Cortex of kidney (tissue), 1 donor: ENCODE measurements around the gene UGT1A8.
"Not testable (repeated sequence)": the region's sequence is repeated elsewhere in the genome, so short reads cannot be mapped to it uniquely, and the experiment has no call there.

ENCODE experiments used
- DNase-seq: peaks from one replicate; lab custom pipeline; 2025; lab: John Stamatoyannopoulos, UW

The UGT1A8 gene

DNA sequence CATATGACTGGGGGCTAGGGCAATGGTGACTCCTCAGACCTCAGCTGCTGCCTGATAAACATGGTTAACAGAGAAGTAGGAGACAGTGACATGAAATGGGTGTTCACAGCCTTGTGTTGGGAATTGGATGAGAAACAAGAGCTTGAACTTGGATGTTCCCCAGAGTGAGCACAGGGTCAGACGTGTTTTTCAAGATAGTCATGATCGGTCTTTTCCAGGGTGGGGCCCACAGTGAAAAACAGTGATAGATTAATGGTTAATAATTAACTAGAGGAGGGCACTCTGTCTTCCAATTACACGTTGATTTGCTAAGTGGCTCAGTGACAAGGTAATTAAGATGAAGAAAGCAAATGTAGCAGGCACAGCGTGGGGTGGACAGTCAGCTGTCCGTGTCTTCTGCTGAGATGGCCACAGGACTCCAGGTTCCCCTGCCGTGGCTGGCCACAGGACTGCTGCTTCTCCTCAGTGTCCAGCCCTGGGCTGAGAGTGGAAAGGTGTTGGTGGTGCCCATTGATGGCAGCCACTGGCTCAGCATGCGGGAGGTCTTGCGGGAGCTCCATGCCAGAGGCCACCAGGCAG lies 111.4 kb downstream of the UGT1A8 start, which contains the start of gene UGT1A3:
TSS of gene UGT1A3 (plus strand) at position 320 of the 579 bp plus-strand sequence. CDS start at position 405, 85 bp downstream.
- no peak for DNase-seq

DNA sequence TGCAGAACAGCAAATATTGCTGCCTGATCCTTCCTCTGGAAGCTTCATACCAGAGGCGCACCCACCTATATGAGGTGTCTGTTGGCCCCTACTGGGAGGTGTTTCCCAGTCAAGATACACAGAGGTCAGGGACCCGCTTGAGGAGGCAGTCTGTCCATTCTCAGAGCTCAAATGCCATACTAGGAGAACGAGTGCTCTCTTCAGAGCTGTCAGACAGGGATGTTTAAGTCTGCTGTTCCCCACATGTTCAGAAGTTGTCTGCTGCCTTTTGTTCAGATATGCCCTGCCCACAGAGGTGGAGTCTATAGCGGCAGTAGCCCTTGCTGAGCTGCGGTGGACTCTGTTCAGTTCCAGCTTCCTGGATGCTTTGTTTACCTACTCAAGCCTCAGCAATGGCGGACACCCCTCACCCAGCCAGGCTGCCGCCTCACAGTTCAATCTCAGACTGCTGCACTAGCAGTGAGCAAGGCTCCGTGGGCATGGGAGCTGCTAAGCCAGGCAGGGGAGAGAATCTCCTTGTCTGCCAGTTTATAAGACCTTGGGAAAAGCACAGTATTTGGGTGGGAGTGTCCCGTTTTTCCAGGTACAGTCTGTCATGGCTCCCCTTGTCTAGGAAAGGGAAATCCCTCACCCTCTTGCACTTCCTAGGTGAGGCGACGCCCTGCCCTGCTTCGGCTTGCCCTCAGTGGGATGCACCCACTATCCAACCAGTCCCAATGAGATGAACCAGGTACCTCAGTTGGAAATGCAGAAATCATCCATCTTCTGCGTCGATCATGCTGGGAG lies 119.6 kb downstream of the UGT1A8 start:
- DNase-seq, result not testable (repeated sequence)

DNA sequence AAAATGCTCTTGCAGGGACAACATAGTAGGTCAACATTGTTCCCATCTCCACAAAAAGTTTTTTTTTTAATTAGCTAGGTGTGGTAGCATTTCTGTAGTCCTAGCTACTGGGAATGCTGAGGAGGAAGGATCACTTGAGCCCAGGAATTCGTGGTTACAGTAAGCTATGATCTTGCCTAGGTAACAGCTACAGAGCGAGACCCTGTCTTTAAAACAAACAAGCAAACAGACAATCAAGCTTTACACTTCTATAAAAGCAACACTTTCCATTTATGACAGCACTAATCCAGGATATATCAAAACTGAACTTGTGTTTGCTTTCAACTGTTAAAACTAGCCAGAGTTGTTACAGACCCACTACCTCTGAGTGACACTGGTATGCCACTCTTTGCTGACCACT lies 123.4 kb downstream of the UGT1A8 start:
- no peak for DNase-seq

DNA sequence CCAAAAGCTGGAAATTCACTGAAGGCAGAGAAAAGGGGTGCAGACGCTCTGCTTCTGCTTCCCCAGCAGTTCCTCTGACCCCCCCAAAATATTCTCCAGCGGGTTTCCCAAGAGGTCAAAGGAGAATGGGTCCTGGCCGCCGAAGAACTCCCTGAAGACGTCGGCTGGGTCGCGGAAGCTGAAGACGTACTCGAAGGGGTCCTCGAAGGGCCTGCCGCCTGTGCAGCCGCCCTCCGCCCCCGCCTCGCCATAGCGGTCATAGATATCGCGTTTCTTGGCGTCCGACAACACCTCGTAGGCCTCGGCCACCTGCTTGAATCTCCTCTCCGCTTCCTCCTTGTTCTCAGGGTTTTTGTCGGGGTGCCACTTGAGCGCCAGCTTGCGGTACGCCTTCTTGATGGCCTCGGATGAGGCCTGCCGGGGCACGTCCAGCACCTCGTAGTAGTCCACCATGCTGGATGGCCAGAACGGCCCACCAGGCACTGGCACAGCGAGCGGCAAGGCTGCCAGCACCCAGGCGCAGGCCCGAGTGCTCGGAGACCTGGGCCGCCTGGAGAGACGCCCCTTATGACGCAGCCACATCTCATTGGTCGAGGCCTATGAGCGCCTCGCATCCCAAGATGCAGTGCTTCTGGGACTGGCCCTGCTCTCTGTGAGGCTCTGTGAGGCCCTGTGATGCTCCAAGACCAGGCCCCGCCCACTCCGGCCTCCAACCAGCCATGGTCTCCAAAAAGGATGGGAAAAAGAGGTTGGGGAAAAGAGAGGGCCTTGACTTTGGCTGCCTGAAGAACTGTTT lies 126.2 kb downstream of the UGT1A8 start:
- no peak for DNase-seq

DNA sequence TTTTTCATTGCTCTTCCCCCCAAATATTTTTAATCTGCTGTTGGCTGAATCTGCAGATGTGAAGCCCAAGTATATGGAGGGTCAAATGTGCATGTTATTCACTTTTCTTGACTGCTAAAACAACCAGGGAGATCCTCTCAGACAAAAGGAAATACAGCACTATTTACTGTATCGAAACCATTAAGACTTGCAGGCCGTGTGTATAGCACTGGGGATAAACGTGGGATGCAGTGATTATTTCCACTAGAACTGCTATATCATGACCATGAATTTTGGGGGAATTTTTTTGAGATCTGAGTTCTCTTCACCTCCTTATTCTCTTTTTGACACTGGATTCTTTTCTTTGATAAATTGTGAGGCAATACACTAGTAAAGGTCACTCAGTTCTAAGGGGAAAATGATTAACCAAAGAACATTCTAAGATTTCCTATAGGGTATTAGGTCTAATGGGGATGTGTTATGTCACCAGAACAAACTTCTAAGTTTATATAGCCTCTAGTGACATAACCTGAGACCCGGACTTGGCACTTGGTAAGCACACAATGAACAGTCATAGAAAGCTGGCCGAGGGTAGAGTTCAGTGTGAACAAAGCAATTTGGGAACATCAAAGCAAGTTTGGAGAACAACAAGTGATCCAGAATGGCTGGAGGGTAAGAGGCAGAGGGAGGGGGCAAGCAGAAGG lies 127.8 kb downstream of the UGT1A8 start:
- no peak for DNase-seq

DNA sequence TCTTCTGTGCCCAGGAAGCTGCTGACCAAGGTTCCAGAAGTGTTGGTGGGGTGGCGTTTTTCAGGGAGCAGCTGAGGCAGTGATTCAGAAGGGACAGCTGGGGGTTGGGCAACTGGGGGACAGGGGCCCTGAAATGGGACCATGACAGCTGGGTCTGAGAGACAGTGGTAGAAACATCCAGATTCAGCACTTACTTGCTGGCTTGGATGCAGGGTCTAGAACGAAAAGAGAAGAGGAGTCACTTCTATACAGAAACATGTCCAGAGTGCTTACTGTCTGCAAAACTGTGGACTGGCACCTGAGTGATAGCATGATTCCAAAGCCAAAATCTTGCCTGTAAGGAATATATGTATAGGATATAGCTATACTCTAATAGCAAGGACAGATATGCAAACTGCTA lies 128.4 kb downstream of the UGT1A8 start:
- not testable (repeated sequence) for DNase-seq

DNA sequence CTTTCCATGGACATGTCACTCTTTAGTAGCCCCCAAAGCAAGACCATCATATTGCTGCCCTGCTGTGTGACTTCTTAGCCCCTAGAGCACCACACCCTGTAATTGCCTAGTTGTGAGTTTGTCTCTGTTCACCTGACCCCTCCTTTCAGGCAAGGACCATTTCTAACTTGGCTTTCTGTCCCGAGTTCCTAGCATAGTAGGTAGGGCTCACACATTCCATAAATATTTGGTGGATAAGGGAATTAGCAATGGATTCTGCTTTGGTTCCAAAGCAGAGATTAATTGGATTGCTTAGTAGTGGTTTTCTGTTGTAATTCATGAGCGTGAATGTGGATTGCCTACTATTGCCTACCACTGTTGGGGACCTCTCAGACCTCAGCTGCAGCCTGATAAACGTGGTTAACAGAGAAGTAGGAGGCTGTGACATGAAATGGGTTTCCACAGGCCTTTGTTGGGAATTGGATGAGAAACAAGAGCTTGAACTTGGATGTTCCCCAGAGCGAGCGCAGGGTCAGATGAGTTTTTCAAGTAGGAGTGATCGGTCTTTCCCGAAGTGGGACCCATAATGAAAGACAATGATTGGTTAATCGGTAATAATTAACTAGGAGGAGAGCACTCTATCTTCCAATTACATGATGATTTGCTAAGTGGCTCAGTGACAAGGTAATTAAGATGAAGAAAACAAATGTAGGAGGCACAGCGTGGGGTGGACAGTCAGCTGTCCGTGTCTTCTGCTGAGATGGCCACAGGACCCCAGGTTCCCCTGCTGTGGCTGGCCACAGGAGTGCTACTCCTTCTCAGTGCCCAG lies 129.2 kb downstream of the UGT1A8 start:
- DNase-seq, result no peak

DNA sequence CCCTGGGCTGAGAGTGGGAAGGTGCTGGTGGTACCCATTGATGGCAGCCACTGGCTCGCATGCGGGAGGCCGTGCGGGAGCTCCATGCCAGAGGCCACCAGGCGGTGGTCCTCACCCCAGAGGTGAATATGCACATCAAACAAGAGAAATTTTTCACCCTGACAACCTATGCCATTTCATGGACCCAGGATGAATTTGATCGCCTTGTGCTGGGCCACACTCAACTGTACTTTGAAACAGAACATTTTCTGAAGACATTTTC lies 129.8 kb downstream of the UGT1A8 start:
- no peak for DNase-seq

DNA sequence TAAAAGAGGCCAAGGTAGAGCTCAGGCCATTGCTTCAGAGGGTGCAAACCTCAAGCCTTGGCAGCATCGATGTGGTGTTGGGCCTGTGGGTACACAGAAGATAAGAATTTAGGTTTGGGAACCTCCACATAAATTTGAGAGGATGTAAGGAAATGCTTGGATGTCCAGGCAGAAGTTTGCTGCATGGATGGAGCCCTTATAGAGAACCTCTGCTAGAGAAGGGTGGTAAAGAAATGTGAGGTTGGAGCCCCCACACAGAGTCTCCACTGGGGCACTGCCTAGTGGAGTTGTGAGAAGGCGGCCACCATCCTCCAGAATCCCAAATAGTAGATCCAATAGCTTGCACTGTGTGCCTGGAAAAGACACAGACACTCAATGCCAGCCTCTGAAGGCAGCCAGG lies 133.3 kb downstream of the UGT1A8 start:
- DNase-seq, result not testable (repeated sequence)

DNA sequence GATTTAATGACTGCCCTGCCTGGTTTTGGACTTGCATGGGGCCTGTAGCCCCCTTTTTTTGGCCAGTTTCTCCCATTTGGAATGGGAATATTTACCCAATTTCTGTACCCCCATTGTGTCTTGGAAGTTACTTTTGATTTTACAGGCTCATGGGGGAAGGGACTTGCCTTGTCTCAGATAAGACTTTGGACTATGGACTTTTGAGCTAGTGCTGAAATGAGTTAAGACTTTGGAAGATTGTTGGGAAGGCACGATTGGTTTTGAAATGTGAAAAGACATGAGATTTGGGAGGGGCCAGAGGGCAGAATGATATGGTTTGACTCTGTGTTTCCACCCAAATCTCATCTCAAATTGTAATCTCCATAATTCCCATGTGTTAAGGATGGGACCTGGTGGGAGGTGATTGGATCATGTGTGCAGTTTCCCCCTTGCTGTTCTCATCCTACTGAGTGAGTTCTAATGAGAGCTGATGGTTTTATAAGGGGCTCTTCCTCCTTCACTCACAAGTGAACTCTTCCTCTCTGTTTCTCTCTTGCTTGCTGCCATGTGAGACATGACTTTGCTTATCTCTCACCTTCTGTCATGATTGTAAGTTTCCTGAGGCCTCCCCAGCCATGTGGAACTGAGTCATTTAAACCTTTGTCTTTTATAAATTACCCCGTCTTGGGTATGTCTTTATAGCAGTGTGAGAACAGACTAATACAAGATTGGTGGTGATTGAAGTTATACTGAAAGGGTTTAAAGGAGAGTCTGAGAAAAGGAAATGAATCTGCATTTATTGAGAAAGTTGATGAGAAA lies 134.0 kb downstream of the UGT1A8 start:
- DNase-seq, result not testable (repeated sequence)

DNA sequence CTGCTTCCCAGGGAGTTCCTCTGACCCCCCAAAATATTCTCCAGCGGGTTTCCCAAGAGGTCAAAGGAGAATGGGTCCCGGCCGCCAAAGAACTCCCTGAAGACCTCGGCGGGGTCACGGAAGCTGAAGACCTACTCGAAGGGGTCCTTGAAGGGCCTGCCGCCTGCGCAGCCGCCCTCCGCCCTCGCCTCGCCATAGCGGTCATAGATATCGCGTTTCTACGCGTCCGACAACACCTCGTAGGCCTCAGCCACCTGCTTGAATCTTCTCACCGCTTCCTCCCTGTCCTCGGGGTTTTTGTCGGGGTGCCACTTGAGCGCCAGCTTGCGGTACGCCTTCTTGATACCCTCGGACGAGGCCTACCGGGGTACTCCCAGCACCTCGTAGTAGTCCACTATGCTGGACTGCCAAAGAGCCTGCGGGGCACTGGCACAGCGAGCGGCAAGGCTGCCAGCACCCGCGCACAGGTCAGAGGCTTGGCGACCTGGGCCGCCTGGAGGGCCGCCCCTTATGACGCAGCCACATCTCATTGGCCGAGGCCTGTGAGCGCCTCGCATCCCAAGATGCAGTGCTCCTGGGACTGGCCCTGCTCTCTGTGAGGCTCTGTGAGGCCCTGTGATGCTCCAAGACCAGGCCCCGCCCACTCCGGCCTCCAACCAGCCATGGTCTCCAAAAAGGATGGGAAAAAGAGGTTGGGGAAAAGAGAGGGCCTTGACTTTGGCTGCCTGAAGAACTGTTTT lies 137.6 kb downstream of the UGT1A8 start:
- no peak for DNase-seq

DNA sequence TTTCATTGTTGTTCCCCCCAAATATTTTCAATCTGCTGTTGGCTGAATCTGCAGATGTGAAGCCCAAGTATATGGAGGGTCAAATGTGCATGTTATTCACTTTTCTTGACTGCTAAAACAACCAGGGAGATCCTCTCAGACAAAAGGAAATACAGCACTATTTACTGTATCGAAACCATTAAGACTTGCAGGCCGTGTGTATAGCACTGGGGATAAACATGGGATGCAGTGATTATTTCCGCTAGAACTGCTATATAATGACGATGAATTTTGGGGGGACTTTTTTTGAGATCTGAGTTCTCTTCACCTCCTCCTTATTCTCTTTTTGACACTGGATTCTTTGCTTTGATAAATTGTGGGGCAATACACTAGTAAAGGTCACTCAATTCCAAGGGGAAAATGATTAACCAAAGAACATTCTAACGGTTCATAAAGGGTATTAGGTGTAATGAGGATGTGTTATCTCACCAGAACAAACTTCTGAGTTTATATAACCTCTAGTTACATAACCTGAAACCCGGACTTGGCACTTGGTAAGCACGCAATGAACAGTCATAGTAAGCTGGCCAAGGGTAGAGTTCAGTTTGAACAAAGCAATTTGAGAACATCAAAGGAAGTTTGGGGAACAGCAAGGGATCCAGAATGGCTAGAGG lies 139.1 kb downstream of the UGT1A8 start:
- DNase-seq, result no peak

DNA sequence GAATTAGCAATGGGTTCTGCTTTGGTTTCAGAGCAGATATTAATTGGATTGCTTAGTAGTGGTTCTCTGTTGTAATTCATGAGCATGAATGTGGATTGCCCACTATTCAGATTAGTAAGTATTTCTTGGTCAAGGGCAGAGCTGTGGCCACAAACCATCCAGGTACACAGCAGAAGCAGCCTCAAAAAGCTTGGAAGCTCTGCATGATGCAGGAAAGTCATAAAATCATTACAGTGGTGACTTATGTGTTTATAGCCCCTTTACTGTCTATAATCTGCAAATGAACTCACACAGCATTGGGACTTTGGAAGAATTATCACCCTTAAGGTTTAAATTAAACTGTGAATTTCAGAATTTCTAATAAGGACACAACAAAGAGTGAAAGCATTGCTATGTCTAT lies 140.7 kb downstream of the UGT1A8 start:
- DNase-seq, result no peak

DNA sequence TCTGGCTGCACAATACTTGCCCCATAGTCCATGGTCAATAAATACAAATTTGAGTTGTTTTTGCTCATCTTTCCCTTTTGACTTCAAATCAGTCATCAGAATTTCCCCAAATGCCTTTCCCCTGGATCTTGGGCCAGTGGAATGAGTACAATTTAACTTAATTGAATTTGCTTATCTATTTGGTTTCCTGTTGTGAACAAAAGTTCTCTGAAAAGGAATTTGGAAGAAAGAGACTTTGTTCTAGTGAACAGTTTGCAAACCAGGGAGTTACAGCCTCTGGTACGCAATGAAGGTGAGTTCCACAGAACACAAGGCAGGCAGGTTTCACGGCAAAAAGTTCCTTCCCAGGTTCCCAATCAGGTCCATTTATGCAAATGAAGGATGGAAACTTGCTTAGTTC lies 141.4 kb downstream of the UGT1A8 start:
- no peak for DNase-seq

DNA sequence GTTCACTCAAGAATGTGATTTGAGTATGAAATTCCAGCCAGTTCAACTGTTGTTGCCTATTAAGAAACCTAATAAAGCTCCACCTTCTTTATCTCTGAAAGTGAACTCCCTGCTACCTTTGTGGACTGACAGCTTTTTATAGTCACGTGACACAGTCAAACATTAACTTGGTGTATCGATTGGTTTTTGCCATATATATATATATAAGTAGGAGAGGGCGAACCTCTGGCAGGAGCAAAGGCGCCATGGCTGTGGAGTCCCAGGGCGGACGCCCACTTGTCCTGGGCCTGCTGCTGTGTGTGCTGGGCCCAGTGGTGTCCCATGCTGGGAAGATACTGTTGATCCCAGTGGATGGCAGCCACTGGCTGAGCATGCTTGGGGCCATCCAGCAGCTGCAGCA lies 142.6 kb downstream of the UGT1A8 start, which contains the start of gene UGT1A1:
TSS of gene UGT1A1 (plus strand) at position 228 of the 400 bp plus-strand sequence. CDS start at position 246, 18 bp downstream.
- no peak for DNase-seq

DNA sequence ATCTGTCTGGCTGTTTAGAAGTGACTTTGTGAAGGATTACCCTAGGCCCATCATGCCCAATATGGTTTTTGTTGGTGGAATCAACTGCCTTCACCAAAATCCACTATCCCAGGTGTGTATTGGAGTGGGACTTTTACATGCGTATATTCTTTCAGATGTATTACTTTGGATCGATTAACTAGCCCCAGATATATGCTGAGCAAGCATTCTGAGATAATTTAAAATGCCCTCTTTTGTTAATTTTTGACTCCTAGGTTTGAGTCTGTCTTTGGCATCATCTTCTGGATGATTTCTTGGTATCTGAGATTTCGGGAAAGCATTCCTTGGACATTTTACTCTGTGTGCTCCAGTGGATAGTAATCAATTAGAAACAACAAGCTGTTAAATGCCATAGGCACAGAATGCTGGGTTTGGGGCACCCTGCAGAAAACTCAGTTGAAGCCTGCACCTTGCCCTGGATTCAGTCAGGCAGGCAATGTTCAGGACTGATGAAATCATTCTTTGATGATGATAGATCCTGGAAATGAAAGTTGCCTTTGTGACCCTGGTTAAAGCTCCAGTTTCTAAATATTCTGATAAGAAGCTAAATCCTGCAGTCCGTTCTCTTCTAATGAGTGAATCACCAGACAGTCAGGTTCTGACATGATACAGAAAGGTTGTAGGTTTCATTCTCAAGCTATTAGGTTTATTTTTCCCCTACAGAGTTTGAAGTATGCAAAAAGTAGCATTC lies 143.8 kb downstream of the UGT1A8 start:
- DNase-seq, result no peak

DNA sequence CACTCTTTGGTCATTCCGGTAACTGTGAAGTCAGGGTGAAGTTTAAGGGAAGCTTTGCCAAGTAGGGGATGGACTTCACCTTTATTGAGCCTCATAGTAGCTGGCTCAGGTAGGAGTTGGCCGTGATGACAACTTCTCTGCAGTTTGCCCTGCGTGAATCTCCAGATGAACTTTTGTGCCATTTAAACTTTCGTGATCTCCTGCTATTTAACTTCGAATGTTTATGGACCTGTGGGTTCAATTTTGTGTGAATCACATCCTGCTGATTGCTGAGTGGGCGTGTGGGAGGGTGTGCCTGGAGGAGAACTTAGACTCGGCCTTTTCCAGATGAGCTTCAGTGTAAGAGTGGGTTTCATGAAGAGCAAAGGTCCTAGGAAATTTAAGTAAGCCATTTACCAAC lies 146.8 kb downstream of the UGT1A8 start:
- DNase-seq, result no peak

DNA sequence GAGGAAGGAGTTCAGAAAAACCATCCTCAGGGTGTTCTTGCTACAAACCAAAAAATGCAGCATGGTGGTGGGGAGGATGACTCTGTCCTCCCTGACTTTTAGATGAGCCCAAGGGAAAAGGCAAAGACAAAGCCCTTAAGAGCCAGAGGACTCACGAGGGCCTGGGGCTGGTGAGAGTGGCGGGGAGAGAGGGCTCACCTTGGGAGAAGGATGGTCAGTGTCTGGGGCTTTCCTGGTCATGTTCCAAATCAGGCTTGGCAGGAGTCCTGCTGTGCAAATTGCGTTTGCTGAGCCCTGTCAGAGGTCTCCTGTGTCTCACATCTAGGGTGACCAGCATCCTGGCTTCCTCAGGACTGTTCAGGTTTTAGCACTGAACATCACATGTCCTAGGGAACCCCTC lies 147.3 kb downstream of the UGT1A8 start:
- DNase-seq, result no peak

DNA sequence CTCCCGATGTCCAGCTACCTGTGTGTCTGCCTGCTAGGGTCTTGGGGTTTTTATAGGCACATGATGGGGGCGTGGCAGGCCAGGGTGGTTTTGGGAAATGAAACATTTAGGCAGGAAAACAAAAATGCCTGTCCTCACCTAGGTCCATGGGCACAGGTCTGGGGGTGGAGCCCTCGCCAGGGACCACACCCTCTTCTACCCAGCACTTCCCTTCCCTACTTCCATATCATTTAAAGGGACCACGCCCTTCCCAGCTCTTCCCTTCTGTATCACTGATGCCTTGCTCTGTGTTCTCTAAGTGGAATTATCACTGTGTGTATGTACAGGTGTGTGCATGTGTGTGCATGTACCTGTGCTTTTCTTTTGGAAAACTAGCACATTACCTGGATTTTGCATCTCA lies 149.0 kb downstream of the UGT1A8 start:
- DNase-seq, result no peak
